Neural cell (in vitro differentiated cells): ENCODE measurements around the gene ZBTB11. TPM values are rescaled to one million over a fixed set of nuclear protein-coding genes. Genes with fewer than 3 reads are reported as not detected.

Experiments used
- H2AFZ ChIP-seq: fragments of 200-600, 300-800 bp; sonication (generic), shearing (Covaris generic); 2 replicates; pipeline ENCODE4 v1.6.0; 2014; ENCODE audit warnings: low read depth, mild to moderate bottlenecking, antibody characterized with exemption, low read length, moderate library complexity
- H3F3A ChIP-seq: fragments of 200-600 bp; shearing (Covaris generic); 2 replicates; pipeline ENCODE4 v1.6.1; 2016; ENCODE audit warnings: mild to moderate bottlenecking, moderate library complexity, mixed read lengths, antibody characterized with exemption, low read length; ENCODE audit not compliant: insufficient read depth, poor library complexity, severe bottlenecking
- H3K27ac ChIP-seq: fragments of 200-600, 300-800 bp; sonication (generic), shearing (Covaris generic); 2 replicates; pipeline ENCODE4 v1.5.1; 2014; ENCODE audit warnings: mild to moderate bottlenecking, low read length, moderate library complexity
- H3K27me3 ChIP-seq: fragments of 300-800, 200-600 bp; sonication (generic), shearing (Covaris generic); 2 replicates; pipeline ENCODE4 v1.6.0; 2014; ENCODE audit warnings: mild to moderate bottlenecking, low read depth, low read length, moderate library complexity; ENCODE audit not compliant: insufficient read depth
- H3K36me3 ChIP-seq: fragments of 300-800, 200-600 bp; sonication (generic), shearing (Covaris generic); 2 replicates; pipeline ENCODE4 v1.5.1; 2014; ENCODE audit warnings: mild to moderate bottlenecking, antibody characterized with exemption, low read length, moderate library complexity; ENCODE audit not compliant: insufficient read depth
- H3K4me2 ChIP-seq: fragments of 300-800, 200-600 bp; sonication (generic), shearing (Covaris generic); 2 replicates; pipeline ENCODE4 v1.6.0; 2014; ENCODE audit warnings: mild to moderate bottlenecking, low read length
- H3K4me3 ChIP-seq: fragments of 300-800, 200-600 bp; sonication (generic), shearing (Covaris generic); 2 replicates; pipeline ENCODE4 v1.5.1; 2014; ENCODE audit warnings: mild to moderate bottlenecking, low read length, moderate library complexity
- H3K79me2 ChIP-seq: fragments of 200-600 bp; shearing (Covaris generic); replicated peaks from 2 replicates; pipeline ENCODE4 v1.6.0; 2014; ENCODE audit warnings: mild to moderate bottlenecking, low read length, moderate library complexity; ENCODE audit not compliant: insufficient read depth
- H3K9ac ChIP-seq: fragments of 300-800, 200-600 bp; sonication (generic), shearing (Covaris generic); 2 replicates; pipeline ENCODE4 v1.6.1; 2016; ENCODE audit warnings: mild to moderate bottlenecking, low read length, mixed read lengths
- H3K9me2 ChIP-seq: fragments of 200-600 bp; shearing (Covaris generic); 2 replicates; pipeline ENCODE4 v1.6.1; 2016; ENCODE audit warnings: mild to moderate bottlenecking, low read length, mixed read lengths; ENCODE audit not compliant: insufficient read depth
- H3K9me3 ChIP-seq: fragments of 200-600, 300-800 bp; sonication (generic), shearing (Covaris generic); 2 replicates; pipeline ENCODE4 v1.6.1; 2016; ENCODE audit warnings: mild to moderate bottlenecking, mixed run types, low read length, moderate library complexity, mixed read lengths
- H4K20me1 ChIP-seq: fragments of 200-600 bp; shearing (Covaris generic); 2 replicates; pipeline ENCODE4 v1.6.1; 2016; ENCODE audit warnings: mild to moderate bottlenecking, mixed run types; ENCODE audit not compliant: insufficient read depth
- CTCF ChIP-seq: fragments of 450-650 bp; IDR thresholded peaks from 2 replicates; pipeline ENCODE4 v1.5.1; 2014; ENCODE audit warnings: antibody characterized with exemption, mild to moderate bottlenecking, moderate library complexity; ENCODE audit not compliant: poor library complexity, severe bottlenecking
- EP300 ChIP-seq: fragments of 450-650 bp; conservative IDR thresholded peaks from 2 replicates; pipeline ENCODE4 v1.6.1; 2014; ENCODE audit warnings: antibody characterized with exemption, mild to moderate bottlenecking, moderate library complexity; ENCODE audit not compliant: poor library complexity, severe bottlenecking
- EZH2 ChIP-seq: fragments of 200-600, 300-800 bp; shearing (Covaris generic), sonication (generic); IDR thresholded peaks from 2 replicates; pipeline ENCODE4 v1.6.1; 2014; ENCODE audit warnings: antibody characterized with exemption, low read length, borderline replicate concordance, mild to moderate bottlenecking; ENCODE audit not compliant: insufficient read depth, poor library complexity, severe bottlenecking
- MXI1 ChIP-seq: fragments of 450-650 bp; conservative IDR thresholded peaks from 2 replicates; pipeline ENCODE4 v1.6.1; 2014; ENCODE audit warnings: antibody characterized with exemption, mild to moderate bottlenecking; ENCODE audit not compliant: poor library complexity, severe bottlenecking
- POLR2AphosphoS5 ChIP-seq: IDR thresholded peaks from 2 replicates; pipeline ENCODE4 v1.6.1; 2012
- RAD21 ChIP-seq: fragments of 450-650 bp; conservative IDR thresholded peaks from 2 replicates; pipeline ENCODE4 v1.6.1; 2014; ENCODE audit warnings: antibody characterized with exemption, mild to moderate bottlenecking, moderate library complexity
- REST ChIP-seq: IDR thresholded peaks from 2 replicates; pipeline ENCODE4 v1.6.1; 2012; ENCODE audit warnings: borderline replicate concordance
- SMC3 ChIP-seq: fragments of 450-650 bp; conservative IDR thresholded peaks from 2 replicates; pipeline ENCODE4 v1.6.1; 2014; ENCODE audit warnings: antibody characterized with exemption, mild to moderate bottlenecking, moderate library complexity; ENCODE audit not compliant: poor library complexity
- TAF1 ChIP-seq: IDR thresholded peaks from 2 replicates; pipeline ENCODE4 v1.6.1; 2012; ENCODE audit warnings: low read depth
- polyA plus RNA-seq: library from polyadenylated mRNA; depleted of rRNA; stranded (reverse); fragments of >200 nt; gene quantifications from 2 replicates; pipeline ENCODE4 v1.2.3, GENCODE V29; 2014

The ZBTB11 gene
- polyA plus RNA-seq, 1 donor from 2014 or later = 23.5 TPM

- H2AFZ ChIP-seq = no peak overlapping the region
- TF ChIP-seq MXI1 (no peak), POLR2AphosphoS5 (no peak), REST (no peak), EP300 (no peak), TAF1 (no peak), EZH2 (no peak), CTCF (no peak), SMC3 (no peak), RAD21 (no peak)
- H3K9me2 ChIP-seq = no peaks in the 10 kb centered on the region
- no peaks in the 10 kb centered on the region for H3K27me3 ChIP-seq
- H3K79me2 ChIP-seq = no peaks in the 10 kb centered on the region
- no peak overlapping the region for H3K9ac ChIP-seq
- H3K27ac ChIP-seq = no peak overlapping the region
- no peak overlapping the region for H3K4me3 ChIP-seq
- H4K20me1 ChIP-seq = no peaks in the 10 kb centered on the region
- H3K4me2 ChIP-seq = no peak overlapping the region
- H3F3A ChIP-seq = no peaks in the 10 kb centered on the region
- no peaks in the 10 kb centered on the region for H3K9me3 ChIP-seq
- H3K36me3 ChIP-seq = no peaks in the 10 kb centered on the region
These were observed 30.2 kb downstream of the ZBTB11 start for GRCh38 chr3:101646726-101647125.

- Histone ChIP-seq H3K79me2 (no peaks in the 10 kb centered on the region), H2AFZ (no peak overlapping the region), H3K4me3 (no peak overlapping the region), H3K9me3 (no peaks in the 10 kb centered on the region), H3K4me2 (no peak overlapping the region), H3K36me3 (no peaks in the 10 kb centered on the region), H3F3A (no peaks in the 10 kb centered on the region), H3K9ac (no peak overlapping the region), H4K20me1 (no peaks in the 10 kb centered on the region), H3K27ac (no peak overlapping the region), H3K9me2 (no peaks in the 10 kb centered on the region), H3K27me3 (no peaks in the 10 kb centered on the region)
- TF ChIP-seq EZH2 (no peak), CTCF (no peak), TAF1 (no peak), POLR2AphosphoS5 (no peak), RAD21 (no peak), SMC3 (no peak), EP300 (no peak), MXI1 (no peak), REST (no peak)
These were observed 32.9 kb downstream of the ZBTB11 start for GRCh38 chr3:101643861-101644613.
